Forelimb muscle (tissue), 1 donor: ENCODE data around the gene FIG4. TPM values are rescaled to one million over a fixed set of nuclear protein-coding genes. Genes with fewer than 3 reads are reported as not detected.
"Not testable (repeated sequence)": the region's sequence is repeated elsewhere in the genome, so short reads cannot be mapped to it uniquely, and the experiment has no call there.

Experiments used
- DNase-seq: peaks from one replicate; pipeline ENCODE4 v3.0.0-alpha.2; 2013; ENCODE audit warnings: low read depth
- polyA plus RNA-seq: library from polyadenylated mRNA; unstranded; fragments of 120-200 nt; gene quantifications from one replicate; pipeline ENCODE4 v1.2.1, GENCODE V29; 2013; ENCODE audit not compliant: insufficient read length

FIG4 gene
- polyA plus RNA-seq, 1 donor: 8.7 TPM

DNA sequence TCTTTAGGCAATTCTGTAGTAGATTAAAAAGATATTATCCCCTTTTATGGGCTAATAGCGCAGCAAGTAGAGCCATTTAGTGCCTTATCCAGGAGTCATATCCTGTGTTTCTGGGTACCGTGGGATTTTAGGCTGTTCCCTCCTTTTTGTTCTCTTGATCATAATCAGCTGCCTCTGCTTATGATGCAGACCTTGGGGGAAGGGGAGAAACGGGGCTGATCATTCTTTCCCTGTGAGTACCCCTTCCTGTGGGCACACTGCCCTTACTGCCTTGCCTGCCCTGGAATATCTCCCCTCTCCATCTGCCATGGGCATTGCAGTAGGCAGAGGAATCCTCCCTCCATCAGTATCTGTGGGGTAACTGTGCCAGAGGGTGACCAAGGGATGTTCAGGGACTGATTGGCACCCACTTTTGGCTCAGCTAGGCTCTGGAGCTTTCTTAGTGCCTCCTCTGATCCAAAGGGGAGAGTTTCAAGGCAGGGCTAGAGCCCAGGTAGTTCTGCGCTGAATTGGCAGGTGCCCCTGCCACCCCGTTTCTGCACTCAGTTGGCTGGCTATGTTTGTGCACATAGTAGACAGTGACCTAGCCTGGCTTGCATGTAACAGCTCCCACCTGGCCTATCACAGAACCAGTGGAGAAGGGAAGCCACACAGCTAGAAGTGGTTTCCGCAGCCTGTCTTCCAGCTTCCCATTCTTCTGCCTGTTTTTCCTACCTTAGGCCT is 103.3 kb downstream of the FIG4 start:
- no peak for DNase-seq

DNA sequence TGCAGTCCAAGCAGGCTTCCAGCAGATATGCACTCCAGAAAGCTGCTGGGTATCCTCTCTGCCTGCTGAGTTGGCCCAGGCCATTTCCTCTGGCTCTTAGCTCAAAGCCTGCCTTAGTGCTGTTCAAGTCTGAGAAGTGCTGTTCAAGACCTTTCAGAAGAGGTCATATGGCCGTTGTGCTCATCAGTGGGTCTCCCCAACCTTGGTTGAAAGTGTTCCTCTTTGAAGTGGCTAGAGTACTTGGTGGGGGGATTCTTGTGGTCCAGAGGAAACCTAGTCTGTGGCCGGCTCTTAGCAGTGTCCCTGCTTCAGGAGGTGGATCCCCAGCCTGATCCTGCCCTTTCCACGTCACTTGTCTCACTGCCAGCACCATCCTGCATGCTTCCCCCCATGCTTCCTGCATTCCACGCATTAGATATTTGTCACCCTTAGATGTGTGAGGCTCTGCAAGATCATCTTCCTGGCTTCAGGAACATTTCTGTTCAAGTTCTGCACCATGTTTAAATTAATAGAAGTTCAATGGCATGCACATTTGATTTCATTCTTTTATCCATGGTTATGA is 105.0 kb downstream of the FIG4 start:
- DNase-seq: no peak

DNA sequence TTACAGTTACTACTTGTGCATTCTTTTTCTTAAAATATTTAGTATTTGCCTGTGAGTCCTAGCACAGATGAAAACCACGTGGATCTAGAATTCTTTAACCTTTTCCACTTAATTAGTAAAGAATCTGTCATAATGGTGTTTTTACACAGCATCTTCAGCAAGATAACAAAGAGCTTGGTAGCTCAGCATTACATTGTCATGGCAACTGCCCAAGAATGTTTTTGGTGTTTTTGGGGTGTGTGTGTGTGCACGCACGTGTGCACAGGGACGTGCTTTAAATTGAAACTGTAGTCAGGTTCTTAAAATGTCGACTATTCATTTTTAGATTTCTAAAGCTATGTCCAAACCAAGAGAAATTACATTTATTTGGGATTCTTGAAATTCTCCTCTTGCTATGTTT is 108.0 kb downstream of the FIG4 start:
- DNase-seq: no peak

DNA sequence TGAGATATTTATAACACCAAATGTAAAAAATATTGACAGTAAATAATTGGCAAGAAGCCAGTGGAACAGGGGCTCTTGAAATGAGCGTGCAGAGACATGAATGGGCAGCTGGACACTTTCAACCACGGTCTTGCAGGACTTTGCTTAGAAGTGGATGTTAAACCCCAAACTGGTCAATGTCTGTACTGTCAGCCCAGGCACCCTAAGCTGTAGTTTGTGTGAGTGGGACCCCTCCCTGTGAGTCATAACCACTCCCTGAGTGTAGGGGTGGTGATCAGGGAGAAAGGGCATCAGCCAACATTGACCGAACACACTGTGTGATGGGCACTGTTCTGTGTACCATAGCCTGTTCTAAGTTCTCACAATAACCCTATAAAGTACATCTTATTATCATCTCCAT is 108.6 kb downstream of the FIG4 start:
- DNase-seq: no peak

DNA sequence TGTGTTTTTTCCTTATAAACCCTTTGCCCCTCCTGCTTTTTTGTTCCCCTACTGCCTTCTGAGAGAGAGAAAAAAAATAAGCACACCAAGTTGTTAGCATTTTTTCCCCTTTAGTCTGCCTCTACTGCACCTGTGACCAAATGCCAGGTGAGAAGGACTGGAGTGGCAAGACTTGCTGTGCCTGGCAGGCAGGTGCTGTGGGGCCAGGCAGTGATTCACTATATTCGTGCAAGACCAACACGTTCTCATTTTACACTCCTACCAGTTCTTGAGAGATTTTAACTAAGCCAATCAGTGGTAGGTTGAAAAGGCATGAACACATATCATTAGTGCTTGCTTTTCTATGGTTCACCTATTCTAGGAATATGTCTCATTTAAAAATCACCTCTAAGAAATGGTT is 109.7 kb downstream of the FIG4 start:
- DNase-seq: no peak

DNA sequence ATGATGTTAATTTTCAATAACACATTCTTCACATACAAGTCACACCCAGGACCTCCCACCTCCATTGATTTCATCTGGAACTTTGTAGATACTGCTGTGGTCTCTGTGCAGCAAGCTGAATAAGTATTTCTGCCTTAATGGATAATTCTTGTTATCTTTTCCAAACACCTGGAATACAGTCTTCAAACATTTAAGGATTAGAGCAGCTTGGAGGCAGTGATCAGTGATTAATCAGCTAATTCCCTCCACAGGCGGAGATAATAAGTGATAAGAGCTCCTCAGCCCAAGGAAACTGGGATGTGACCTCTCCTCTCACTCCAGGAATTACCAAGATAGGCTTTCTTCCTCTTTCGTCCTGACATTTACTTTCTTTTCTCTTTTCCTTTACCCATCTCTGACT is 110.7 kb downstream of the FIG4 start:
- no peak for DNase-seq

DNA sequence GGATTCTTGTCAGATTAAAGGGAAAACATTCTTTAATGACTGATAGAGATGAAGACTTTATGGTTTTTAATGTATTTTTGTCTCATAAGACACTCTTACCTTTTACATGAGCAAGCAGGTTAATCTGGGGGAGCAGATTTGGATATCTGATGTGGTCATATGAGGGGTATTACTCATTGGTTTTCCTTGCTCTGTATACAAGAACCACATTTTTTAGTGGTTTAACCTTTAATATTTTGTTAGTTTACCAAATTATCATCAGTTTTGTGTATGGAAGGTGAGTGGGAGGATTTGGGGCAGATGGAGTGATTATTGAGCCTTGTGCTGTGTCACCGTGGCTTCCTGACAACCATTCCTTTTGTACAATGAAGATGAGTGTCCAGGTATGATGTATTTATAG is 112.9 kb downstream of the FIG4 start:
- no peak for DNase-seq

DNA sequence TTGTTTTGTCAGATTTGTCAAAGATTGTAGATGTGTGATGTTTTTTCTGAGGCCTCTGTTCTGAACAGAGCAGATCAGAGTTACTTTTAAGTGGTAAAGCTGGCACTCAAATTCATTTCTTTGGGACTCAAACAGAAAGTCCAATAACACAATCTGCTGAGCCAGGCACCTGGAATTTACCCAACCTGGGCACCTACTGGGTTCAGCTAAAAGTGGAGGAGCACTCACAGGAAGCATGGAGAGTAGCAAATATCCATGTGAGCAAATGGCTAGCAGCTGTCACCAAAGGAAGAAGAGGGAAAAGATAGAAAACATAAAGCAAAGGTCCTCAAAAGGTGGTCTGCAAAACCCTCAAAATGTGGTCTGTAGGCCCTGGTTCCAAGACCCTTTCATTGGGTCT is 116.8 kb downstream of the FIG4 start:
- no peak for DNase-seq

DNA sequence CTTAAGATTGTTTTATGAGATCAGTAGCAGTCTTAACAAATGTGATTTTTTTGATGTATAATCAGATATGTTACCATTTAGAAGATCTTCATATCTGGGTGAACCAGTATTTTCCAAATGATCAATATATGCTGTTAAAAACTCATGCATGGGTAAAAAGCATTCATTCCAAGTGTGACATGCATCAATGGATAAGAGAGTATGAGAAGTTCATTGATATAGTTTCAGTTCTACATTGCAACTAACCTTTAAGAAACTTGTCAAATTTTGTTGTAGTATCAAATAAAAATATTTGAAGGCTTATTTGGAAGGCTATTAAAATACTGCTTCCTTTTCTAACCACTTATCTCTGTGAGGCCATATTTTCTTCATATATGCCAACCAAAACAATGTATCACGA is 117.7 kb downstream of the FIG4 start:
- DNase-seq: no peak

DNA sequence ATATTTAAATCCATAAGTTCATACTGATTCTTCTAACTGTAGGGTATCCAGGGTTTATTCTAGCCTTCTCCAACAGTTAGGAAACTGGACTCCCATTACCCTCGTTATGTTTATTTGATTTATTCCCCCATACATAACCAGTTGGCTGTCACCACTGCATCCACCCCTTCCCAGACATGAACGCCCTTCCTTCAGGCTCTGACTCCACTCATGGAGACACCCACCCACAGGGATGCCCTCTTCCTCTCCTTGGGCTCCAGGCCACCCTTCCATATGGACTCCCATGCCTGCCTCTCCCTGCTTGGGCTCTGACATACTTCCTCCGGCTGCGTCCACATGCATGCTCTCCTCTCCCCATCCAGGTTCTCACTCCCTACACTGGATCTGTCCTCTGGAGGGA is 124.0 kb downstream of the FIG4 start:
- no peak for DNase-seq

DNA sequence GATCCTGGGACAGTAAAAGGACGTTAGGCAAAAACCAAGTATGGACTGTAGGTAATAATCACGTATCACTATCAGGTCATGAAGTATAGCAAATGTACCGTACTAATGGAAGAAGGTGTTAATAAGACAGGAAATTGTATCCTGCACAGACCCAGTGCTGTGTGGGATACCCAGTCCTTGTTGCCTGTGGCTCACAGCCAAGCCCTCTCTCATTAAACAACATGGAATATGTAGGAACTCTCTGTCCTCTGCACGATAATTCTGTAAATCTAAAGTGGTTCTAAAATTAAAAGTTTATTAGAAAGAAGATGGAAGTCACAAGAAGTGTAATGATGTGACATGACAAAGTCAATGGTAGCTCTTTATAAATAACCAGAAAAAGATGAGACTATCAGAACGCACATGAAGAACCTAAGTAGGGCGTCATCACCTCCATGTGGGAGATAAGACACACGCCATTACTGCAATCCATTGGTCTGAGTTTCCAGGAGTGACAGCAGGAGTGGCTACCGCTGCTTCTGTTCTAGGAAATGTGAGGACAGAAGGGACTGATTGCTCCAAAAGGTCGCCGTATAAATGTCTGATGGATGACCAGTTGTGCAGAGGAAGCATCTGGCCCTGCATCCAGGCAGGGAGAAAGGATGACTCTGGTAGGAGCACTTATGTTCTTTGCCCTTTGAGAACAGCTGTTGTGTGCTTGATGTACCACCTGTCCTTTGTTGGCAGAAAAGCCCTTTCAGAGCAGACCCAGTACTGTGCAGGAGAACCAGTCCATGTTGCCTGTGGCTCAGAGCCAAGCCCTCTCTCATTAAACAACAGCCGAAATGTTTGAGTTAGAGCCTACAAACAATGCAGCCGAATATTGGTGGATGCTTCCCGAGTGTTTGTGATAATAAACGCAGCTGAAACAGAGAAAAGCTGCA is 125.6 kb downstream of the FIG4 start:
- no peak for DNase-seq

DNA sequence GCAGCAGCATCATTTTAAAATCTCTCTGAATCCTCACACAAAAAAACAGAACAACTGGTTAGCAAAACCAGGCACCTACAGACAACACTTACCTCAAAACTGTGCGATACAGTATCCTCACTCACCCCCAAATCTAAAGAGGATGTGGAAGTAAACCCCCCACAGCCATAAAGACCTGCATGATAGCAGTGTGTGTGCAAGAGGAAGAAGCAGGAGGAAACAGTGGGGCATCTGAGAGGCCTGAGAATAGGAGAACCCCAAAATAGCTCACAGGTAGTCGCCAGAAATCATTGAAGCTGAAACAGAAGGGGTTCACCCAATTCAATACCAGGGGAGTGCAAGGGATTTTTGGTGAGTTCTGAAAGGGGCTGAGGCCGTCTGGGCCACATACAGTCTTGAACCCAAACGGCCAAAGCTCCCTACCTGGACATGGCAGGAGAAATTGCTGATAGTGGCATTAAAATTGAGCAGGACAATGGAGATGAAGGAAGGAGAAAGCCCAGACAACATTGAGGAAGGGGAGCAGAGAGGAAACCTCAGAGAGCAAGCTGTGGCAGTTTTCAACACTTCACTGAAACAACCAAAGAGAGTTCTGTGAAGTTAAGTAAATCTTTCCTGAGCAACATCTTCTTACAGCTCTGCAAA is 129.7 kb downstream of the FIG4 start:
- no peak for DNase-seq

DNA sequence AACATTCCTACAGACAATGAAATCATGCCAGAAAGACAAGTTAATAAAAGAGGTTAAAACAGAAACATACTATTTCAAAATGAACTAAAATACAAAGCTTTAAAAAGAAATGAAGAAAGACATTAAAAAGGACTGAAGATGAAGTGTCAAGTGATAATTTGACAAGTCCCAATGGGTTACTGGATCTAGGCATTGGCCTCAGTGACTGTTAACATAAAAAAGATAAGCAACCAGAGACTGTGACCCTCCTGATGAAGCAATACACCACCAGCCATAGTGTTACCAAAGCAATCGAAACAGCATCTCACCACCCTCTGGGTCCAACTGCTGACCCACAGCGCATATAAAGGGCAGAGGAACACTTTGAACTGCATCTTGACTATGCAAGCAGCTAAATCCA is 130.3 kb downstream of the FIG4 start:
- no peak for DNase-seq

DNA sequence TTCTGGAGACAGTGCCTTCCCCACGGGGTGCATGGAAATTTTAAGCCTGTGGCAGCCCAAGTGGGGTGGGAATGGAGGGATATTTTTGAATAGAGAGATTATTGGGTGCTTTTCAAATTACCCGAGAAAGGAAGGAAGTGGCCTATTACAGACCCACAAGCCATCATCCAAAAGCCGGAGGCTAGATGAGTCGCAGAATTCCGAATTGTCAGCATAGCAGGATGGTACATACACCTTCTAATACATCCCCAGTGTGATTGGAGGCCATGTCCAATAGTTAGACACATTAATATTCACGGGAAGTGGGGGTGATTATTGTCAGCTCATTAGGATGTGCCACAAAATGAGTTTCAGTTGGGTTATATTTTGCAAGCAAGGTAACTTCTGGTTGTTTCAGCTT is 133.0 kb downstream of the FIG4 start:
- no peak for DNase-seq

DNA sequence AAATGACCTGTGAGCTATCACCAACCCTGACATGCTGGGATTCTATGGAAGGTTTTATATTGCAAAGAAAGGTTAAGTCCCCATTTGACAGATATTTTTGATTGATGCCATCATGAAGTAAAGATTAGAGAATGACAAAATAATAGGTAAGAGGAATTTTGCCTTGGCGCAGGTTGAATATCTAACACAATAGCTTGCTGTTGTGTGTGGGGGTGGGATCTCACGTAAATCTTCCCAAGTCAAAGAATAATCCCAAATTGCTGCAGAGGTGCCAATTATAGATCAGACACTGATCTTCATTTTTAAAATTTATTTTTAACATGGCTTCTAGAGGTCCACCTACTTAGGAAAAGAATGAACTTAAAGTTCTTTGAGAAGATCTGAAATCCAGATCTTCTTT is 135.5 kb downstream of the FIG4 start:
- DNase-seq: no peak

DNA sequence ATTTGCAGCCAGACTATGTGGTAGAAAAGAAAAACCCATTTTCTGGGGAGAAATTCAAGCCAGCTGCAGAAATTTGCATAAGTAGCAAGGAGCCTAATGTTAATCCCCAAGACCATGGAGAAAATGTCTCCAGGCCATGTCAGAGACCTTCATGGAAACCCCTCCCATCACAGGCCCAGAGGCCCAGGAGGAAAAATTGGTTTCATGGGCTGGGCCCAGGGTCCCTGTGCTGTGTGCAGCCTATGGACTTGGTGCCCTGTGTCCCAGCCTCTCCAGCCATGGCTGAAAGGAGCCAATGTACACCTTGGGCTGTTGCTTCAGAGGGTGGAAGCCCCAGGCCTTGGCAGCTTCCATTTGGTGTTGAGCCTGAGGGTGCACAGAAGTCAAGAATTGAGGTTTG is 140.3 kb downstream of the FIG4 start:
- not testable (repeated sequence) for DNase-seq

DNA sequence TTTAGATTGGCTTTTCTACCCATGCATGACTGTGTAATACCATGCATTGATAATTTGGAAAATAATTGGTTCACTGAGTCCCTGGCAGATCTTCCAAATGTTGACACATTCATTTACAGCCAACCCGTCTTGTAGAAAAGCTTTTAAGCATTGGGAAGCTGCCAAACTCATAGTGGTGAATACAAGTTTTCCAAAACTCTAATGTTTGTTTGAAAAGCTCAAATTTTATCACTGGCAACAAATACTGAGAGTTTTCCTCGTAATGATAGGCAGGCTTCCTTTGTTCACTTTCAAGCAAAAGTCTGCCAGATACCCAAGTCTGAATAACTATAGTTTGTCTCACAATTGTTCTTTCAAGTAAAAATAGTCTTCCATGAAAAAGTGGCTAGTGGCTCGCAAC is 143.0 kb downstream of the FIG4 start:
- DNase-seq: no peak

DNA sequence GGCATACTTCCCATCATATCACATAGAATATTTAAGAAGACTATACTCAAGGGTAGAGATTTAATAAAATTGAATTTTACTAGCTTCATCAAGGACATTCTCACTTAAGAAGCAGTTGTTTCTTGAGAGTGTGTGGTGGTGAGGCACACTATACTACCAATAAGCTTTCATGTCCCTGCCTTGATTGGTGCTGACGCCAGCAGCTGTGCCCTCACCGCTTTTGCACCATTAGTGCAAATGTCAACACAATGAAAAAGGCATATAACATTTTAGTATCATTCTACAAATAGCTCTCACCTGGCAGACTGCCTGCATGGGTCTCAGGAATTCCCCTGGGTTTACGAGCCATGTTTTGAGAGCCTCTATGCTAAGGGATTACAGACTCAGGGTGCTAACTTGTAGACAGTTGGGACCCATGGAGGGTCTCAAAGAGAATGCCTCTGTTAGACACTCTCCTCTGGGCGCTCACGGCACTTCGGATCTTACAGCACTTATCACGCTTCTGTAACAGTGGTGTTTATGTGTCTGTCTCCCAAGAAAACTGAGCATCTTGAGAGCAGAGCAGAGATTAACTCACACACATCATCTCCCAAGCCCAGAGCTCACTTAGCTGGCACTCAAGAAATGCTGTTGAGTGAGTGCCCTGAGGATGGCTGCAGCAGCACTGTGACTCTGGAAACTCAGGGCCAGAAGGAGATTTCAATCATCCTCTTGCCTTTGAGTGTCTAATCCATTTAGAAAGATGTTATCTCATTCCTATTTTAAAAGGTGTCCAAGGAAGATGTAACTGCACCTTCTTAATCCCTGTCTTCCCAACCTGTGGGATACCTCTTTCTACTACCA is 143.7 kb downstream of the FIG4 start:
- no peak for DNase-seq

DNA sequence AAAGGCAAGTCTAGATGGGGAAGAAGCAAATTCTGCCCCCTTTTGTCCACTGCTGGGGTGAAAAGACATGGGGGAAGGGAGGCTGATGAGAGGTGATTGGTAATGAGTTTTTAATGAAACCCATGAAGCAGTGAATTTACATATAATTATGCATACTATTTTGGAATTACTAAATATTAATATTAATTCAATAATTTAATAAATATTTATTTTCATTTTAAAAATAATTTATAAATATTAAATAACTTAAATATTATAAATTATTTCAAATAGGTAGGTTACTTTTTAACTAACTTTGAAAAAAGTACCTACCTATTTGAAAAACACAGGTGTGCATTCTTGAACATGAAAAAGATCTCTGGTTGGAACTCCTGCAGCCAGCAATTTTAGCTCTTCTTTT is 148.9 kb downstream of the FIG4 start:
- no peak for DNase-seq

DNA sequence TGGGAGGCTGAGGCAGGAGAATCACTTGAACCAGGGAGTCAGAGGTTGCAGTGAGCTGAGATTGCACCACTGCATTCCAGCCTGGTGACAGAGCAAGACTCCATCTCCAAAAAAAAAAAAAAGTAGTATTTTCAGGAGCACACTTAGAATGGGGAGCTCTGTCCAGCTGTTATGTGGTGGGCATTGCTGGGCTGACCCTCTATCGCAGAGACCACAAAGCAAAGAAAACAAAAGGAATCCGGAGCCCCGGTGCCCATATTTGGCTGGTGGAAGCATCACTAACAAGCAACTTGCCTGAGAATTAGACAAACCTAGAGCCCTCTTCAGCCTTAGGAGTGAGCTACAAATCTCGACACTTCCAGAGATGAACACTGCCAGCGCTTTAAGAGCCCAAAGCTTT is 149.7 kb downstream of the FIG4 start:
- no peak for DNase-seq

DNA sequence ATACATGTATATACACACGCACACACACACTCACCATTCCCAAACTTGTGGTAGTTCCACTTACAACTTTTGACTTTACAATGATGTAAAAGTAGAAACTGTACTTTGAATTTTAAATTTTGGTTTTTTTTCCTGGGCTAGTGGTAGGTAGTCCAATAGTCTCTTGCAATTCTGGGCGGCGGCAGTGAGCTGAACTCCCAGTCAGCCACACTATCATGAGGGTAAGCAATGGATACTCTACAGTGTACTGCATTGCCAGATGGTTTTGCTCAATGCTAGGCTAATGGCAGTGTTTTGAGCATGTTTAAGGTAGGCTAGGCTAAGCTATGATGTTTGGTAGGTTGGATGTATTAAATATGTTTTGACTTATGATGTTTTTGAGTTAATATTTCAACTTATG is 150.8 kb downstream of the FIG4 start:
- DNase-seq: no peak

DNA sequence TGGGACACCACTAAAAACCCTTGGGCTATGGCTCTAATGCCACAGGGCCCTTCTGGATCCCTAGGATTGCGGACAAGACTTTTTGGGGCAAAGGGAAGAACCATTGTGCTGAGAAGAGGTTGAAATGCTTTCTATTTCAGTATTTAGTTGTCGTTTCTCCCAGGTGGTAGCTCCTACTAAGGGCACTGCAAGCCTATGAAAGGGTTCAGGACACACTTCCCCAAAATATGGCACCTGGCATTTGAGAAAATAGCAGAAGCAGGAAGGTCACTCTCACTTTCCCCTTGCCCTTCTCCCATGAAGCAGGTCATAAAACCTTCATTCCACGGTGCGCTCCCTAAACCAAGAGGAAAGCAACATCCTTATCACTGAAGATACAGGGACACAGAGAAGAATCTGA is 161.6 kb downstream of the FIG4 start:
- DNase-seq: no peak
